ENCODE data around the gene WDR88.

- TF ChIP-seq, protein P1, sequence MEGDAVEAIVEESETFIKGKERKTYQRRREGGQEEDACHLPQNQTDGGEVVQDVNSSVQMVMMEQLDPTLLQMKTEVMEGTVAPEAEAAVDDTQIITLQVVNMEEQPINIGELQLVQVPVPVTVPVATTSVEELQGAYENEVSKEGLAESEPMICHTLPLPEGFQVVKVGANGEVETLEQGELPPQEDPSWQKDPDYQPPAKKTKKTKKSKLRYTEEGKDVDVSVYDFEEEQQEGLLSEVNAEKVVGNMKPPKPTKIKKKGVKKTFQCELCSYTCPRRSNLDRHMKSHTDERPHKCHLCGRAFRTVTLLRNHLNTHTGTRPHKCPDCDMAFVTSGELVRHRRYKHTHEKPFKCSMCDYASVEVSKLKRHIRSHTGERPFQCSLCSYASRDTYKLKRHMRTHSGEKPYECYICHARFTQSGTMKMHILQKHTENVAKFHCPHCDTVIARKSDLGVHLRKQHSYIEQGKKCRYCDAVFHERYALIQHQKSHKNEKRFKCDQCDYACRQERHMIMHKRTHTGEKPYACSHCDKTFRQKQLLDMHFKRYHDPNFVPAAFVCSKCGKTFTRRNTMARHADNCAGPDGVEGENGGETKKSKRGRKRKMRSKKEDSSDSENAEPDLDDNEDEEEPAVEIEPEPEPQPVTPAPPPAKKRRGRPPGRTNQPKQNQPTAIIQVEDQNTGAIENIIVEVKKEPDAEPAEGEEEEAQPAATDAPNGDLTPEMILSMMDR (IDR thresholded peaks at IDR 0.05) = no peak
- no peak for TF ChIP-seq POLR2A (IDR thresholded peaks at IDR 0.05)
Measured at GRCh38 chr19:33220735-33221134, 88.8 kb downstream of the WDR88 start.

All from Peyer's patch (tissue), 4 donors.